ENCODE measurements around the gene LPCAT1.
"Not testable (repeated sequence)": the region's sequence is repeated elsewhere in the genome, so short reads cannot be mapped to it uniquely, and the experiment has no call there.

LPCAT1 gene

DNA sequence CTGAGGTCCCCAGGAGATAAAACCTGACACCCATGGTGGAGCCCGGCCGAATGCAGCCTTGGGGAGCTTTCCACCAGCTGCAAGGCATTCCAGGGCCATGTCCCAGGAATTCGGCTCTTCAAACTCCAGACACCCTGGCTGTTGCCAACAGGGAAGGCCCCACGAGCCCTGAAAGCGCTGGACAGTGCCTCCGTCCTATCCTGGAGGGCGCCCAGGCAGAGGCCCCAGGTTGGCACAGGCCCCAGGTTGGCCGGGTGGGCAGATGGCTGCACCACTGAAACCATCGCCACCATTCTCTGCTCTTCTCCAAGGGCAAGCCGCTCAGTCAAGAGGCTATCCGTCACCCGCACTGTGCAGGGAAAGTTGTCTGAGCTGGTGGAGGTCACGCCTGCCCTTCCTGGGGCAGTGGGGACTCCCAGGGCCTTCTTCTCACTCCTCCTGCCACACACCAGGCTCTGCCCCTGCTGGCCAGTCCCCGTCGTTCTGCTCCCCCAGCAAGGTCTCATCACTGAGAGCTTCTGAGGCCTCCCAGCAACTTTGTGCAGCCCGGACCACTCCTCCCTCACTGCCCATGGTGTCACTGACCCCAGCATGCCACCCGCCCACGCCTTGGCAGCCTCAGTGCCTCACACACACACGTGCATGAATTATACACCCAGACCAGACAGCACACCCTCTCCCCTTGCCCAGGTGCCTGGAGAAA, 99.7 kb downstream of the LPCAT1 start:
- no peak overlapping the region for H3K9ac ChIP-seq (ENCODE audit: low read depth, low read length)
- no peaks in the 10 kb centered on the region for H3K36me3 ChIP-seq (ENCODE audit: insufficient read depth, low read length)
- no peaks in the 10 kb centered on the region for H3K4me1 ChIP-seq (ENCODE audit: insufficient read depth, low read length)
- H3K9me3 ChIP-seq (ENCODE audit: control insufficient read depth, insufficient read depth, low read length) = peaks cover 9% of the 10 kb centered on the region; the same call in 1 of the 2 replicates

DNA sequence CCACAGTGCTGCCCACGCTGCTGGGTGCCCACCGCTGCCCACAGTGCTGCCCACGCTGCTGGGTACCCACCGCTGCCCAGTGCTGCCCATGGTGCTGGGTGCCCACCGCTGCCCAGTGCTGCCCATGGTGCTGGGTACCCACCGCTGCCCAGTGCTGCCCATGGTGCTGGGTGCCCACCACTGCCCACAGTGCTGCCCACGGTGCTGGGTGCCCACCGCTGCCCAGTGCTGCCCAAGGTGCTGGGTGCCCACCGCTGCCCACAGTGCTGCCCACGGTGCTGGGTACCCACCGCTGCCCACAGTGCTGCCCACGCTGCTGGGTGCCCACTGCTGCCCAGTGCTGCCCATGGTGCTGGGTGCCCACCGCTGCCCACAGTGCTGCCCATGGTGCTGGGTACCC, 101.2 kb downstream of the LPCAT1 start:
- H3K9ac ChIP-seq (ENCODE audit: low read depth, low read length); H3K9me3 ChIP-seq (ENCODE audit: control insufficient read depth, insufficient read depth, low read length); H3K4me1 ChIP-seq (ENCODE audit: insufficient read depth, low read length); H3K36me3 ChIP-seq (ENCODE audit: insufficient read depth, low read length): not testable (repeated sequence)

DNA sequence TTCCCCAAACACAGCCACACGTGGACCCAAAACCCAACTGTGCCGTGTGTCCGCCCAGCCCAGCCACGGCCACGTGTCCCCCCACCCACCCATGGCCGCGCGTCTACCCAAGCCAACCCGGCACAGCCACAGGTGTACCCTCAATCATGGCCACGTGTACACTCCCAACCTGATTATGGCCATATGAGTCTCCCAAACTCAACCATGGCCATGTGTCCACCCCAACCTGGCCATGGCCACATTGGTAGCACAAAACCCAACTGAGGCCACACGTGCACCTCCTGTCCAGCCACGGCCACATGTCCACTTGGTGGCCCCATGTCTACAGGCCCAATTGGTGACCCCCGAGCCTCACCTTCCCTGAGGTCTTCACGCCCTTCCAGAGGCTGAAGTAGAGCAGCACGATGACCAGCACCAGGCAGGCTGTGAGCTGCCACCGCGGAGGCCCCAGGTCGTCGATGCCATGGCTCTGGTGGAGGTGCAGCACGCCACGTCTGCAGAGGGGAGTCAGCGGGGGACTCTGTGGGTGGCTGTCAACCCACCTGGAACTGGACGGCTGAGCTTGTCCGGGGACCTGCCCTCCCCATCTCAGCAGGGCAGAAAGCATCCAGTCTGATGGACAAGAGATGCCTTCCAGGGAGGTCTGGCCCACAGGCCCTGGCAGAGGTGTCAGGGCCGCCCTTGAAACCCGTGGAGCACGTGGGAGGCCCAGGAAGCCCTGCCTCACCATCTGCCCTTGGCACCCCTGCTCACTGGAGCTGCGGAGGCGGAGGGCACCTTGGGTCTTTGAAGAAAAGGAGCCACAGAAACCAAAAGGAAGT, 102.0 kb downstream of the LPCAT1 start:
- H3K9ac ChIP-seq (ENCODE audit: low read depth, low read length) = no peak overlapping the region
- no peaks in the 10 kb centered on the region for H3K4me1 ChIP-seq (ENCODE audit: insufficient read depth, low read length)
- H3K36me3 ChIP-seq (ENCODE audit: insufficient read depth, low read length) = no peaks in the 10 kb centered on the region
- peaks cover 2% of the 10 kb centered on the region; the same call in 1 of the 2 replicates for H3K9me3 ChIP-seq (ENCODE audit: control insufficient read depth, insufficient read depth, low read length)

DNA sequence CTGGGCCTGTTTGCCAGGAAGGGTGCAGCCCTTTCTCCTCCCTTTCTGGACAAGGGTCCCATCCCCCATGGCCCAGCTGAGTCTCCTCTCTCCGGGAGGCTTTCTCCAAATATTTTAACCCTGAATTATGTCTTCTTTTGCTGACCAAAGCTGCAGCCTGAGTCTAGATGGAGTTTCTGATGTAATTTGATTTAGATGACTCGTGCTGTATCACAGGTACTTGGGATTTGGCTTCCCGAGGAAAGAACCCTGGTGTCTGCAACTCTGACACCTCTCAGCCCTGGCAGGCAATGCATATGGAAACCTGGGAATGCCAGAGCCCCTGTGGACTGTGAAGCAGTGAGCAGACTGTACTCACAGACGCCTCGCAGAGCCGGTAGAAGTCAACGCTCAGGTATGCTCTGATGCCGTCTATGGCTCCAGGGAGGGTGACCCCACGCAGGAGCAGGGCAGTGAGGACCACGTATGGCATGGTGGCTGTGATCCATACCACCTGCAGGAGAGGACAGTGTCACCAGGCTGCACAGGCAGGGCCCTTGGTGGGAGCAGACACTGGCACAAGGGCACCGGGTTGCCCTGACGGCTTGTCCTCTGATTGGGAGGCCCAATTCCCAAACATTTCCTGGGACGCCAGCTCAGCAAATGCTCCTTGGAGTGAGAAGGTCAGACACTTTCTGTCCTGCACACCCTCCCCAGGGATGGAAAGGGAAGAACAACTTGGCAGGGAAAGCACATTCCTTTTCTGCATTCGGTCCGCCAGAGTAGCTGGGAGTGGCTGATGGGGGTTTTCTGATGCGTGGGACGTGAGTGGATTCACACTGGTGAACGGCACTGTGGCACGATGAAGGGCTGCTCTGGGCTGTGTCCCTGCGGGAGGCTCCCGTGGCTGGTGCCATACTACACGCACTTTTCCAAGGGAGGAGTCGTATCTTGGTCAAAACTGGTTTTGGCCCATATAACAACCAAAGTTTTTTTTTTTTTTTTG, 103.3 kb downstream of the LPCAT1 start:
- Histone ChIP-seq H3K9ac (ENCODE audit: low read depth, low read length) (no peak overlapping the region), H3K4me1 (ENCODE audit: insufficient read depth, low read length) (no peaks in the 10 kb centered on the region), H3K9me3 (ENCODE audit: control insufficient read depth, insufficient read depth, low read length) (no peaks in the 10 kb centered on the region), H3K36me3 (ENCODE audit: insufficient read depth, low read length) (no peaks in the 10 kb centered on the region)

DNA sequence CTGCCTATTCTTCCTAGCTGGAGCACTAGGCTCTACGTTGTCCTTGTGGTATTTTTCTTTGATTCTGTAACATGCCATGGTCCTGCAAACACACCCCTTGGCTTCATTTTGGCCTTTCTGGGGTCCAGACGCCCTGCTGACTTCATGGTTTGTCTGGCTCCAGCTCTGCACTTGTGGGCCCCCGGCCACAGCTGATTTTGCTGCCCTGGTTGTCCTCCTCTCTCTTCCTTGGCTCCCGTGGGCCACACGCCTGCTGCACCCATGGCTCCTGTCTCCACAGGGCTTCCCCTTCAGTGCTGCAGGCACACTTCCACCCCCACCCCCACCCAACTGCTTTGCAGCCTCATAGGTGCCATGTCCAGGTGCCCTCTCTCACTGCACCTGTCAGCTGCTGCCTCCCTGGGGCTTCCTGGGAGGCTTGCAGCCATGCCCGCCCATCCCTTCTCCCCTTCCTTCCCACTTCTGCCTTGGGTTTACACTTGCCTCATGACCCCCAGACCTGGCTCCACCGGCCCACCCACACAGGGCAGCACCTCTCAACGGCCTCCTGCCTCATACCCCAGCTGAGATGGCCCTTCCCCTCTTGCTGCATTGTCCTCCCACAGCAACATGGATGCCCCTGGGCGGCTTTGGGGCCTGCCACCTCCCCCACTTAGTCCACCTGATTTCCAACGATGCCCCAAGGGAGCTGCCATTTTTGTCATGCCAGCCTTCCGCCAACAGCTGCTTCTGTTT, 104.1 kb downstream of the LPCAT1 start:
- no peaks in the 10 kb centered on the region for H3K36me3 ChIP-seq (ENCODE audit: insufficient read depth, low read length)

DNA sequence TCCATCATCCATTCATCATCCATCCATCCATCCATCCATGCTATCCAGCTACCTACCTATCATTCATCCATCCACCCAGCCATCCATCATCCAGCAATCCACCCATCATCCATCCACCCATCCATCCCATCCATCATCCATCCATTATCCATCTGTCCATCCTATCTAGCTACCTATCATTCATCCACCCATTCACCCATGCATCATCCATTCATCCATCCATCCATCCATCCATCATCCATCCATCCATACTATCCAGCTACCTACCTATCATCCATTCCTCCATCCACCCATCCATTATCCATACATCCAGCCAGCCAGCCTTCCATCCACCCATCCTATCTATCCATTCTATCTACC, 104.9 kb downstream of the LPCAT1 start:
- Histone ChIP-seq H3K36me3 (ENCODE audit: insufficient read depth, low read length) (no peaks in the 10 kb centered on the region), H3K4me1 (ENCODE audit: insufficient read depth, low read length) (no peaks in the 10 kb centered on the region), H3K9ac (ENCODE audit: low read depth, low read length) (no peak overlapping the region), H3K9me3 (ENCODE audit: control insufficient read depth, insufficient read depth, low read length) (no peaks in the 10 kb centered on the region)

More for the DNA sequence above, 104.1 kb downstream of the LPCAT1 start:
- Histone ChIP-seq H3K4me1 (ENCODE audit: insufficient read depth, low read length) (no peaks in the 10 kb centered on the region), H3K9ac (ENCODE audit: low read depth, low read length) (no peak overlapping the region), H3K9me3 (ENCODE audit: control insufficient read depth, insufficient read depth, low read length) (no peaks in the 10 kb centered on the region)

DNA sequence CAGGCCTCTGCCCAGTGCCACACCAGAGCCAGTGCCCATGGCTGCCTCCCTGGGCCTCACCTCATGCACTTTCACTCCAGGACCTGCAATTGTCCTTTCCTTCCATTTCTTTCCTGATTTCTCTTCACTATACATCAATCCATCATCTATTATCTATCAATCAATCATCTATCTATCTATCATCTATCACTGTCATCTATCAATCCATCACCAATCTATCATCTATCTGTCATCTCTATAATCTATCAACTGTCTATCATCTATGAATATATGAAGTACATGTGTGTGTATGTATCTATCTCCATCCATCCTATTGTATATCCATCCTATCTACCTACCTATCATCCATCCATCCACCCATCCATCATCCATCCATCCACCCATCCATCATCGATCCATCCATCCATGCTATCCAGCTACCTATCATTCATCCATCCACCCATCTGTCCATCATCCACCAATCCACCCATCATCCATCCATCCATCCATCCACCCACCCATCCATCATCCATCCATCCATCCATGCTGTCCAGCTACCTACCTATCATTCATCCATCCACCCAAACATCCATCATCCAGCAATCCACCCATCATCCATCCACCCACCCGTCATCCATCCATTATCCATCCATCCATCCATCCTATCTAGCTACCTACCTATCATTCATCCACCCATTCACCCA, 105.4 kb downstream of the LPCAT1 start:
- no peaks in the 10 kb centered on the region for H3K9me3 ChIP-seq (ENCODE audit: control insufficient read depth, insufficient read depth, low read length)
- H3K9ac ChIP-seq (ENCODE audit: low read depth, low read length) = no peak overlapping the region
- no peaks in the 10 kb centered on the region for H3K36me3 ChIP-seq (ENCODE audit: insufficient read depth, low read length)
- no peaks in the 10 kb centered on the region for H3K4me1 ChIP-seq (ENCODE audit: insufficient read depth, low read length)

DNA sequence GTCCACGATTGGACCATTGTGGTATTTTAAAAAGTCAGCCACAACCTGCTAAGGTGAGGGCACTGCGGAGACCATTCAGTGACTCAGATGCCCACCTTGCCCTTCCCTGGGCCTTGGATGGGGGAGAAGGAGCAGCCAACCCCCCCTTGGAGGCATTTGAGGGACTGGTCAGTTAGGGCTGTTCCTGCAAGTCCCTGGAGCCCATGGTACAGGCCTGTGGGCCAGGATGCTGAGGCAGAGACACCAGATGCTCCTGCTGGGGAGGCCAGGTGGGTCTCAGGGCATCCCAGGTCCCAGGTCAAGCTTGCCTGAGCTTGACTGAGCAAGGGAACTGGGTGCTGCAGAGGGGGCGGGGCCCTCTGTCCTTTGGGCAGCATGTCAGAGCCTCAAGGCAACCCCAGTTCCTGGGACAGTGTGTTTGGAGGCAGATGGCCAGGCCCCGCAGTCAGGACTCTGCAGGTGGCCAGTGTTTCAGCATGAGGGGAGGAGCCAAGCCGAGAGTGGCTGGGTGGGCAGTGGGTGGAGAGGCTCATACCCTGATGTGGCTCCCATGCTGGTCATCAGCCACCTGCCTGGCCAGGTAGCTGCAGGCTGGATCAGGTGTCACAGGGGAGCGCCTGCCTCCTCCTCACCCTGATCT, 106.1 kb downstream of the LPCAT1 start:
- no peak overlapping the region for H3K9ac ChIP-seq (ENCODE audit: low read depth, low read length)
- no peaks in the 10 kb centered on the region for H3K36me3 ChIP-seq (ENCODE audit: insufficient read depth, low read length)
- no peaks in the 10 kb centered on the region for H3K9me3 ChIP-seq (ENCODE audit: control insufficient read depth, insufficient read depth, low read length)
- peaks cover 5% of the 10 kb centered on the region; the same call in 1 of the 2 replicates for H3K4me1 ChIP-seq (ENCODE audit: insufficient read depth, low read length)

DNA sequence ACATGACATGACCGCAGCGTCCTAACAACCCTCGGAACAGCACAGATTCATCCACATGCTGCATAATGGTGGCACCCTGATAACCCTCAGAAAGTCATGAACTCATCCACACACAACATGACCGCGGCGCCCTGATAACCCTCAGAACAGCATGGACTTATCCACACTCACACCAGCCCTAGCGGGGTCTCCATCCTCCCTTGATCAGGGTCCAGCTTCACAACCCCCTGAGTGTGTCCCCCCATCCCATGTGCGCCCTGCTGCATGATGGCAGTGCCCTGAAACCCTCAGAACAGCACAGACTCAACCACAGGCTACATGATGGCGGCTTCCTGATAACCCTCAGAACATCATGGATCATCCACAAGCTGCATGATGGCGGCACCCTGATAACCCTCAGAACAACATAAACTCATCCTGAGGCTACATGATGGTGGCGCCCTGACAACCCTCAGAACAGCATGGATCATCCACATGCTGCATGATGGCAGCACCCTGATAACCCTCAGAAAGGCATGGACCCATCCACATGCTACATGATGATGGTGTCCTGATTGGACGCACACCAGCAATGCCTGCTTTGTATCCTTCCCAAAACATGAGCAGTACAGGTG, 106.8 kb downstream of the LPCAT1 start:
- Histone ChIP-seq H3K9ac (ENCODE audit: low read depth, low read length) (no peak overlapping the region), H3K36me3 (ENCODE audit: insufficient read depth, low read length) (no peaks in the 10 kb centered on the region), H3K4me1 (ENCODE audit: insufficient read depth, low read length) (peaks cover 5% of the 10 kb centered on the region; the same call in 1 of the 2 replicates), H3K9me3 (ENCODE audit: control insufficient read depth, insufficient read depth, low read length) (no peaks in the 10 kb centered on the region)

DNA sequence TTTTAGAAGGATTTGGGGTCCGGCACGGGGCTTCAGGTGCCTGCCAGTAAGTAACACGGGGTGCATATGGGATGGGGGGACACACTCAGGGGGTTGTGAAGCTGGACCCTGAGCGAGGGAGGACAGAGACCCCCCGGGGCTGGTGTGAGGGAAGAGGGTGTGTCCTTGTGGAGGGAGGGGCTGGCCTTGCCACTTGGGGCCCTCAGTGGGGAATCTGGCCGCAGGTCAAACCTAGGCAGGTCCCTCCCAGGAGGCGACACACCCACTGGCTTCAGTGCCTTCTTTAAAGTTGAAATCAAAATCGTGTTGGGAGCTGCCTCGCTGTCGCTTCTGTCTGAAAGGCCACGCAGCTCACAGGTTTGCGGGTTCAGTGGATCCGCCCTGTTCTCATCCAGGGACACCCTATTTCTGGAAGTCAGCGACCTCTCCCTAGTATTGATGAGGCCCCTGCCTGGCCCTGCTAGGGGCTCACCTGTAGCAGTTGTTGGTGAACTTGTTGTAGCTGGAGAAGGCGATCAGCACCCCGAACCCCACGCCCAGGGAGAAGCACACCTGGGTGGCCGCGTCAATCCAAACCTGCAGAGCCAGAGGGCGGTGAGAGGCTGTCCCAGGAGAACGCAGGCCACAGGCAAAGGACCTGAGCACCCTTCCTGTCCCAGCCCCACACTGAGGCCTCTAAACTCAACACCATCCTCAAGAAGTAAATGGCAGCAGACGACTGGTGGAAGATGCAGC, 108.0 kb downstream of the LPCAT1 start:
- no peak overlapping the region for H3K9ac ChIP-seq (ENCODE audit: low read depth, low read length)

DNA sequence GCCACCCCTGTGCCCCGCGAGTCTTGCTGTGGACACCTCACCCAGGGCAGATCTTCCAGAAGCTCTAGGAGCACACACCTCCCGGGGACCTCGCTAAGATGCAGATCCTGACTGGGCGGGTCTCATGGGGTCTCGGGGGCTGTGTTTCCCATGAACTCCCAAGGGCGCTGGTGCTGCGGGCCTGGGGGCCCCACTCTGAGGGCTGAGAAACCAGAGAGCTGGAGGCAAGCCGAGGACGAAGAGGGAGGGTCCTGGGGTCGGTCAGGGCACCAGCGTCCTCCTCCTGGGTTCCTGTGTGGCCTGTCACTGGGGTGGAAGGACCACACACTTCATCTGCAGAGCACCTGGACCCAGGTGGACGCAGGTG, 108.7 kb downstream of the LPCAT1 start:
- peaks cover 5% of the 10 kb centered on the region; the same call in 1 of the 2 replicates for H3K4me1 ChIP-seq (ENCODE audit: insufficient read depth, low read length)
- H3K9ac ChIP-seq (ENCODE audit: low read depth, low read length) = no peak overlapping the region
- H3K36me3 ChIP-seq (ENCODE audit: insufficient read depth, low read length) = no peaks in the 10 kb centered on the region
- no peaks in the 10 kb centered on the region for H3K9me3 ChIP-seq (ENCODE audit: control insufficient read depth, insufficient read depth, low read length)

More for the DNA sequence above, 108.0 kb downstream of the LPCAT1 start:
- H3K36me3 ChIP-seq (ENCODE audit: insufficient read depth, low read length) = no peaks in the 10 kb centered on the region
- H3K4me1 ChIP-seq (ENCODE audit: insufficient read depth, low read length) = peaks cover 5% of the 10 kb centered on the region; the same call in 1 of the 2 replicates
- no peaks in the 10 kb centered on the region for H3K9me3 ChIP-seq (ENCODE audit: control insufficient read depth, insufficient read depth, low read length)
